HUES48 (cell line): ENCODE data around the gene ADAMTS14.

Source experiments
- H3K27ac ChIP-seq: one replicate; pipeline ENCODE4 v1.7.0; 2013; ENCODE audit warnings: low read depth, low read length, inconsistent platforms
- H3K27me3 ChIP-seq: 2 replicates; pipeline ENCODE4 v1.6.1; 2013; ENCODE audit warnings: mild to moderate bottlenecking, low read length; ENCODE audit not compliant: control insufficient read depth, insufficient read depth
- H3K36me3 ChIP-seq: 2 replicates; pipeline ENCODE4 v1.6.1; 2013; ENCODE audit warnings: low read length; ENCODE audit not compliant: control insufficient read depth, insufficient read depth
- H3K4me1 ChIP-seq: 2 replicates; pipeline ENCODE4 v1.6.1; 2013; ENCODE audit warnings: mild to moderate bottlenecking, low read length; ENCODE audit not compliant: control insufficient read depth, insufficient read depth
- H3K4me3 ChIP-seq: 2 replicates; pipeline ENCODE4 v1.5.1; 2013; ENCODE audit warnings: mild to moderate bottlenecking, low read depth, low read length
- H3K9ac ChIP-seq: 2 replicates; pipeline ENCODE4 v1.6.1; 2013; ENCODE audit warnings: mild to moderate bottlenecking, low read depth, low read length, moderate library complexity
- H3K9me3 ChIP-seq: 2 replicates; pipeline ENCODE4 v1.6.1; 2013; ENCODE audit warnings: low read length; ENCODE audit not compliant: control insufficient read depth, insufficient read depth

Gene ADAMTS14

GRCh38 chr10:70676511-70676910, 4.2 kb downstream of the ADAMTS14 start:
- Histone ChIP-seq H3K36me3 (no peaks in the 10 kb centered on the region), H3K9me3 (no peaks in the 10 kb centered on the region), H3K4me1 (peaks cover 4% of the 10 kb centered on the region; the same call in 1 of the 2 replicates), H3K4me3 (no peak overlapping the region), H3K9ac (no peak overlapping the region), H3K27me3 (peaks cover 24% of the 10 kb centered on the region), H3K27ac (no peak overlapping the region)

DNA sequence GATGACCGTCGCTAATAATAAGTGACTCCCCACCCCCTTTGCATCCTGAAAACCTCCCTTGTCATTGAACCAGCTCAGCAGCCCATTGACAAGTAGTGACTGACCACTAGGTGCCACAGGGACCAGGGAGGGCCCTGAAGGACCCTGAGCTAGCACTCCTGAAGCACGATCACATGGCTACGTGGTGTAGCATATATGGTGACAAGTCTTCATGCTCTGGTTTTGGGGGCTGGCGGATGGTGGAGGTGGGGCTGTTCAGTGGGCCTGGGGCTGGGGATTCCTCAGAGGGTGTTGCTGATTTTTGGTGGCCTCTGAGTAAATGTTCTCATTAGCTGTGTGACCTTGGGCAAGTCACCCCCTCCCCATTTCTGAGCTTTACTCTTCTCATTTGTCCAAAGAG, 4.7 kb downstream of the ADAMTS14 start:
- Histone ChIP-seq H3K9me3 (no peaks in the 10 kb centered on the region), H3K27me3 (peaks cover 19% of the 10 kb centered on the region), H3K9ac (no peak overlapping the region), H3K27ac (no peak overlapping the region), H3K4me3 (no peak overlapping the region), H3K4me1 (peaks cover 4% of the 10 kb centered on the region; the same call in 1 of the 2 replicates), H3K36me3 (no peaks in the 10 kb centered on the region)

- H3K36me3 ChIP-seq: no peaks in the 10 kb centered on the region
- peaks cover 14% of the 10 kb centered on the region for H3K27me3 ChIP-seq
- no peak overlapping the region for H3K27ac ChIP-seq
- peaks cover 4% of the 10 kb centered on the region; the same call in 1 of the 2 replicates for H3K4me1 ChIP-seq
- H3K9me3 ChIP-seq: no peaks in the 10 kb centered on the region
- no peak overlapping the region for H3K9ac ChIP-seq
- H3K4me3 ChIP-seq: no peak overlapping the region
Measured at GRCh38 chr10:70677620-70678249, 5.4 kb downstream of the ADAMTS14 start.

- Histone ChIP-seq H3K36me3 (no peaks in the 10 kb centered on the region), H3K4me3 (no peak overlapping the region), H3K9me3 (no peaks in the 10 kb centered on the region), H3K9ac (no peak overlapping the region), H3K27me3 (peaks cover 9% of the 10 kb centered on the region), H3K27ac (no peak overlapping the region), H3K4me1 (peaks cover 2% of the 10 kb centered on the region; the same call in 1 of the 2 replicates)
Measured at GRCh38 chr10:70678250-70678635, 5.9 kb downstream of the ADAMTS14 start.

- peaks cover 2% of the 10 kb centered on the region; the same call in 1 of the 2 replicates for H3K27me3 ChIP-seq
- H3K4me1 ChIP-seq: no peaks in the 10 kb centered on the region
- H3K9ac ChIP-seq: no peak overlapping the region
- no peaks in the 10 kb centered on the region for H3K9me3 ChIP-seq
- no peak overlapping the region for H3K4me3 ChIP-seq
- no peaks in the 10 kb centered on the region for H3K36me3 ChIP-seq
- no peak overlapping the region for H3K27ac ChIP-seq
Measured at GRCh38 chr10:70678757-70679489, 6.6 kb downstream of the ADAMTS14 start.

GRCh38 chr10:70679498-70679897, 7.2 kb downstream of the ADAMTS14 start:
- Histone ChIP-seq H3K9me3 (no peaks in the 10 kb centered on the region), H3K4me1 (no peaks in the 10 kb centered on the region), H3K4me3 (no peak overlapping the region), H3K27me3 (no peaks in the 10 kb centered on the region), H3K9ac (no peak overlapping the region), H3K27ac (no peak overlapping the region), H3K36me3 (no peaks in the 10 kb centered on the region)

DNA sequence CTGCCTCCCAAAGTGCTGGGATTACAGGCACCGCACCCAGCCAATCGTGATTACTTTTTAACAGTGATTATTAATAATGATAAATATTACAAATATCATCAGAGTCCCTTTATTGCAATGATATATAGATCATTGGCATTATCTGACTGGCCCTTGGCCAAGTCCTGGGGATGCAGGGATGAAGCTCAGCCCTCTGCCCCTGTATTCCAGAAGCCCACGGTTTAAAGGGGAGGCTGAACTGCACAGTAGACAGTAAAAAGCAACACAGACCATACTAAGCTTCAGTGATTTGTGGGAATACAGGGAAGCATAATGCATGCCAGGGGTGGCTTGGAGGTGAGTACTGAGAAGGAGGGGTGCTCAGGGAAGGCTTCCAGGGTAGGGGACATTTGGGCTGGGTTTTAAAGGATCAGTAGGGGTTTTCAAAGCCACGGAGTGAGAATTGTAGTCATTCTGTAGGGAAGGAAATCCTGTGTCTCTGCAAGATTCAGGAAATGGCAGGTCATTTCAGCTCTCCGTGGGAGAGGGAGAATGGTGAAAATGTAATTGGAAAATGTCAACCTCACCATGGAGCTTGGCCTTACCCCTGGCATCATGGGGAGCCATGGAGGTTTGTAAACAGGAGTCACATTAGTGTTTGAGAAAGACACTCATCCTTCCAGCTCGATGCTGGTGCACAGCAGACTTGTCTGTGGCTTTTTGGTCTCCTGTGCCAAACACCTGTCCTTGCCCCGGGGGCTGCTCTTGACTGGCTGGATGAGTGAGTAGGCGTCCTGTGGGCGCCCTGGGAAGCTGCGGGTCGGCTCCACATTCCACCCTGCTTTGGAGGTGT, 8.8 kb downstream of the ADAMTS14 start:
- no peaks in the 10 kb centered on the region for H3K4me1 ChIP-seq
- H3K27me3 ChIP-seq: no peaks in the 10 kb centered on the region
- H3K4me3 ChIP-seq: no peak overlapping the region
- H3K27ac ChIP-seq: no peak overlapping the region
- H3K36me3 ChIP-seq: no peaks in the 10 kb centered on the region
- H3K9ac ChIP-seq: no peak overlapping the region
- no peaks in the 10 kb centered on the region for H3K9me3 ChIP-seq

- no peak overlapping the region for H3K9ac ChIP-seq
- no peaks in the 10 kb centered on the region for H3K27me3 ChIP-seq
- no peak overlapping the region for H3K27ac ChIP-seq
- H3K9me3 ChIP-seq: no peaks in the 10 kb centered on the region
- no peaks in the 10 kb centered on the region for H3K4me1 ChIP-seq
- H3K4me3 ChIP-seq: no peak overlapping the region
- no peaks in the 10 kb centered on the region for H3K36me3 ChIP-seq
Measured at GRCh38 chr10:70681731-70682005, 9.4 kb downstream of the ADAMTS14 start.

GRCh38 chr10:70682920-70683600, 10.8 kb downstream of the ADAMTS14 start:
- no peaks in the 10 kb centered on the region for H3K36me3 ChIP-seq
- H3K27ac ChIP-seq: no peak overlapping the region
- H3K4me3 ChIP-seq: no peak overlapping the region
- H3K9me3 ChIP-seq: no peaks in the 10 kb centered on the region
- H3K9ac ChIP-seq: no peak overlapping the region
- H3K27me3 ChIP-seq: no peaks in the 10 kb centered on the region
- H3K4me1 ChIP-seq: no peaks in the 10 kb centered on the region

- no peaks in the 10 kb centered on the region for H3K27me3 ChIP-seq
- no peaks in the 10 kb centered on the region for H3K9me3 ChIP-seq
- H3K4me1 ChIP-seq: no peaks in the 10 kb centered on the region
- H3K4me3 ChIP-seq: no peak overlapping the region
- H3K9ac ChIP-seq: no peak overlapping the region
- H3K27ac ChIP-seq: no peak overlapping the region
- no peaks in the 10 kb centered on the region for H3K36me3 ChIP-seq
Measured at GRCh38 chr10:70683601-70683934, 11.3 kb downstream of the ADAMTS14 start.
